NCI-H1930 (cell line): ENCODE measurements around the gene SERTAD3.
"Not testable (repeated sequence)": the region's sequence is repeated elsewhere in the genome, so short reads cannot be mapped to it uniquely, and the experiment has no call there.

Experiments used
- DNase-seq, 2 experiments: peaks; one replicate each; lab custom pipeline; 2025; lab: John Stamatoyannopoulos, UW

Gene SERTAD3

GRCh38 chr19:40457953-40458596, 13.9 kb upstream of the SERTAD3 start:
- no peak for DNase-seq

DNA sequence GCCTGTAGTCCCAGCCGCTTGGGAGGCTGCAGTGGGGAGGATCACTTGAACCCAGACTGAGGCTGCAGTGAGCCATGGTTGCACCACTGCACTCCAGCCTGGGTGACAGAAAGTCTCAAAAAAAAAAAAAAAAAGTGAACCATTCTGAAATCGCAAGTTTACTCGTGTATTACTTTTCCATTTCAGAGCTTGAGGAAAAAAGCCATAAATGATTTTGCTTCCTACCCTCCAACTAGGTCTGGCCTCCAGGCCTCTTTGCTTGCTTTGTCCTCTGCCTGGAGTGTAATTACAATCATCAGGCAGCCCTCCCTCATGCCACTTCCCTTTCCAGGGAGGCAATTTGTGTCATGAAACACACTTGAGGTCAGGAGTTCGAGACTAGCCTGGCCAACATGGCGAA, 12.9 kb upstream of the SERTAD3 start:
- DNase-seq = no peak

- not testable (repeated sequence) for DNase-seq
Measured at GRCh38 chr19:40453943-40454342, 9.8 kb upstream of the SERTAD3 start.

- DNase-seq = no peak
Measured at GRCh38 chr19:40453151-40453735, 9.1 kb upstream of the SERTAD3 start.

DNA sequence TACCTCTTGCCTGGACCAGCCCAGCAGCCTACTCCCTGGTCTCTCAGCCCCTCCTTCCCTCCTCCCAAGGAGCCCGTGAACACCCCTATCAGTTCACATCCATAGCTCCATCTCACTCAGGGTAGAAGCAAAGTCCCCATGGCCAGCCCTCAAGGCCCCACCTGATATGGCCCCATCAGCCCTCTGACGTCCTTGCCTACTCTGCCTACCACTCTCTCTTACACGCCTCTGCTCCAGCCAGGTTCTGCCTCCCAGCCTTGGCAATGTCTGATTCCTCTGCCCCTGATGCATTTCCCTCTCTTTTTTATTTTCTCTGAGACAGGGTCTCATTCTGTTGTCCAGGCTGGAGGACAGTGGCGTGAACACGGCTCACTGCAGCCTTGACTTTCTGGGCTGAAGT, 7.9 kb upstream of the SERTAD3 start:
- no peak for DNase-seq

DNA sequence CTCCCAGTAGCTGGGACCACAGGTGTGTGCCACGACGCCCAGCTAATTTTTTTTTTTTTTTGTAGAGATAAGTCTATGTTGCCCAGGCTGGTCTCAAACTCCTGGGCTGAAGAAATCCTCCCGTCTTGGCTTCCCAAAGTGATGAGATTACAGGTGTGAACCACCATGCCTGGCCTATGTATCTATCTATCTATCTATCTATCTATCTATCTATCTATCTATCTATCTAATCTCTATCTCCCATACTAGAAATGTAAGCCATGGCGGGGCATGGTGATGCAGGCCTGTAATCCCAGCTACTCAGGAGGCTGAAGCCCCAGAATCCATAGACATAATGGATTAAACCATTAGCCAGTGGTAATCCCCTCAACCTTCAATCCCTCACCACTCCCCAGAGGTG, 6.5 kb upstream of the SERTAD3 start:
- DNase-seq = no peak

DNA sequence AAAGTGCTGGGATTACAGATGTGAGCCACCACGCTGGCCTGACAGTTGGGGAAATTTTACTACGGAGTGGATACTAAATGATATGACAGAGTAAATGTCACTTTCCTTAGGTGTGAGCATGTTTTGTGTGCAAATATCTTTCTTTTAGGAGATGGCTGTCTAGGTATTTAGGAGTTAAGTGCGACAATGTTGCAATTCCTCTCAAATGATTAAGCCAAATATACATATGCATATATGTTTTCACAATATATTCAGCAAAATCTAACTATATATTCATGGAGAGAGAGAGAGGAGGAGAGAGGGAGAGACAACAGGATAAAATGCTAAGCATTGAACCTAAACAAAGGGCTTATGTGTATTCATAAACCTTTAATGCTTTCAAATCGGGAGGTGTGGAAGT, 5.4 kb upstream of the SERTAD3 start:
- DNase-seq = no peak

DNA sequence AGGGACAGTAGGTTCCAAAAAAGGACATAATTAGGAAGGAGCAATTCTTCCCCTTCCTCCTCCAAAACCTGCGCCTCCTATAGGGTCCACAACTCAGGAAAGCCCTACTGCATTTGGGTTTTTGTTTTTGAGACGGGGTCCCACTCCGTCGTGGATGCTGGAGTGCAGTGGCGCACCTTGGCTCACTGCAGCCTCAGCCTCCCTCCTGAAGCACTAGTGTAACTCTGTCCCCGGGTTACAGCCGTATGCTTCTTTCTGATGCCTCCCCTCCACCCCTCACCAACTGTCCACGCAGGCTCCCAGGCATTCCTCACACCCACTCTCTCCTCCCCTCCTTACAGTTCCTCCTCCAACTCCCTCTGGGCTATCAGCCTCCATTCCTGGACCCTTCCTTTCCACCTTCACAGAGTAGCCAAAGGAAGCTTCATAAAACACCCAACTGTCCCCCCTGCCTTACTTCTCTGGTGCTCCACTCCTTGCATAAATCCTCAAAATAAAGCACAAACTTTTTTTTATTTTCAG, 2.2 kb upstream of the SERTAD3 start:
- no peak for DNase-seq

- no peak for DNase-seq
Measured at GRCh38 chr19:40445780-40446262, 1.7 kb upstream of the SERTAD3 start.

GRCh38 chr19:40444825-40445312, 734 bp upstream of the SERTAD3 start:
- DNase-seq = no peak

- peak; percentile 93 to 98 for DNase-seq
Measured at GRCh38 chr19:40443131-40443999, 770 bp downstream of the SERTAD3 start.

DNA sequence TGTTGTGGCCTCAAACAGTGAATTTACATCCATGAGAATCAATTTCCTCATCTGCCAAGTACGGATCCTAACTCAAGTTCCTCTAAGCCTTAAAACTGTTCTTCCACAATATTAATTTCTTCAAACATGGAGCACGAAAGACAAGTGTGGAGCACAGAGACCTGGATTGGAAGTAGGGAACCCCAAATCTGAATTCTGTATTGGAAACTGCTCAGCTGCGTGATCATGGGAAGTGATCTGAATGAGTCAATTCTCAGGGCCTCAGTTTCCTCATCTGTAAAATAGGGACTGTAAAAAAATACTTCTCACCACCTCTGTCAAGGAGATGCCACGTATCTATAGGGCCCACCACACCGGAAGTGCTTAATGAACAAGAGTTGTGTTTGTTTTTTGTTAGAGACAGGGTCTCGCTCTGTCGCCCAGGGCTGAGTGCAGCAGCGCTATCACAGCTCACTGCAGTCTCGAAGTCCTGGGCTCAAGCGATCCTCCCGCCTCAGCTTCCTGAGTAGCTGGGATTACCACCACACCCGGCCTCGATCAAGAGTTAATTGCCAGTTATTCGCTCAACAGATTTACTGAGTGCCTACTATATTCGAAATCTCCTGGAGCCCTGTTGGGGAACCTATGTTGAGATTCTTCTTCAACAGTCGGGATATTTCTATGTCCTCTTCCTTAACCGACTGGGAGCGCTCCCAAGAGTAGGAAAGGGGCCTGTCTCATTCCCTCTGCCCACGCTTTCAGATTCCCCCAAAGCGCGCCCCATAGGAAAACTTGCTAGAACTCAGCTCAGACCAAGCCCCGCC, 1.6 kb downstream of the SERTAD3 start:
- DNase-seq = no peak

DNA sequence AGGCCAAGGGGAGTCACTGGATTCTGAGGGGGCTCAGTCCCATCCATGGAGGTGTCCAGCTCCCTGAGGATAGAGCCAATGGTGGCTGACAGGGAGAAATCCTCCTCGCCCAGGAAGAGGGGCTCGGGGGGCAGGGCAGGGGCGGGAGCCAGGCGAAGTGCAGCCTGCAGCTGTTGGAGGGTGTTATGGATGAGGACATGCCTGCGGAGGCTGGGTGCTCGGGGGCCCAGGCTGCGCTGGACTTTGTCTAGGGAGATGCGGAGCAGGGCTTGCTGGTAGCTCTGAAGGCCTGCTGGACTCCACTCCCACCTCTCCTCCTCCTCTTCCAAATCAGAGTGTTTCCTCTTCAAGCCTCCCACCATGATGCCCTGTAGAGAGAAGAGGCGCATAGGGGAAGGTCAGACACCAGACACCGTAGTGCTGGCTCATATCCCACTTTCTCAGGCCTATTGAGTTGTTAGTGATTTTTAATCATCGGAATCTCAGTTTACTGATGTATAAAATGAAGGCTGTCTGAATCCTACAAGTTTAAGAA, 2.3 kb downstream of the SERTAD3 start:
- no peak for DNase-seq

DNA sequence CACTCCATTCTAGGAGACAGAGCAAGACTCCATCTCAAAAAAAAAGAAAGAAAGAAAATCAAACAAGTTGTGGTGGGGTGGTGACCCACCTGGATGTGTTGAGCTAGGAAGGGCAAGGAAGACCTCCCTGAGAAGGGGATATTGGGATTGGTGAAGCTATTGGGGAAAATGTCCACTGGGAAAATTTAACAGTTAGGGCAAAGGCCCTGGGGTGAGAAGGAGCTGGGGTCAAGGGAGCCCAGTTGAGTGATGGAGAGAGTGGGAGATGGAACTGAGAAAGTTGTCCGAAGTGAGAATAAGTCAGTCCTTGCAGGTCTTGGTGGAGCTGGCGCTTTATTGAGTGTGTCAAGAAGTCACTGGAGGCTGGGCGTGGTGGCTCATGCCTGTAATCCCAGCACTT, 5.9 kb downstream of the SERTAD3 start:
- no peak for DNase-seq

GRCh38 chr19:40433391-40434216, 10.5 kb downstream of the SERTAD3 start:
- peak; percentile 53 to 80 for DNase-seq

- not testable (repeated sequence) for DNase-seq
Measured at GRCh38 chr19:40432760-40433159, 11.4 kb downstream of the SERTAD3 start.

- no peak for DNase-seq
Measured at GRCh38 chr19:40431698-40432097, 12.4 kb downstream of the SERTAD3 start.

DNA sequence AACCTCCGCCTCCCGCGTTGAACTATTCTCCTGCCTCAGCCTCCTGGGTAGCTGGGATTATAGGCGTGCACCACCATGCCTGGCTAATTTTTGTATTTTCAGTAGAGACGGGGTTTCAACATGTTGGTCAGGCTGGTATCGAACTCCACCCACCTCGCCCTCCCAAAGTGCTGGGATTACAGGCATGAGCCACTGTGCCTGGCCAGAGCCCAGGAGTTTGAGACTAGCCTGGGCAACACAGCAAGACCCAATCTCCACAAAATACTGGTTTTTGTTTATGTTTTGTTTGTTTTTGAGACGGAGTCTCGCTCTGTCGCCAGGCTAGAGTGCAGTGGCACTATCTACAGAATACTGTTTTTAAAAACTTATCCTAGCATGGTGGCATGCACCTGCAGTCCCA, 13.9 kb downstream of the SERTAD3 start:
- DNase-seq = not testable (repeated sequence)

DNA sequence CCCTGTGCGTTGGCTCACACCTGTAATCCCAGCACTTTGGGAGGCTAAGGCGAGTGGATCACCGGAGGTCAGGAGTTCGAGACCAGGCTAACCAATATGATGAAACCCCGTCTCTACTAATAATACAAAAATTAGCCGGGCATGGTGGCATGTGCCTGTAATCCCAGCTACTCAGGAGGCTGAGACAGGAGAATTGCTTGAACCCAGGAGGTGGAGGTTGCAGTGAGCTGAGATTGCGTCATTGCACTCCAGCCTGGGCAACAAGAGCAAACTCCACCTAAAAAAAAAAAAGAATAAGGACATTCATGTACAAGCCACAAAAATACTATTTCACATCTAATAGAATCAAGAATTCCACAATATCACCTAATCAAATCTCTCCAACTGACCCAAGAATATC, 15.9 kb downstream of the SERTAD3 start:
- DNase-seq = not testable (repeated sequence)
